GM21423 (cell line): ENCODE measurements around the gene CTCFL.
"Not testable (repeated sequence)": the region's sequence is repeated elsewhere in the genome, so short reads cannot be mapped to it uniquely, and the experiment has no call there.

Source experiments
- ATAC-seq: cut with Tn5 transposase; IDR thresholded peaks from one replicate; pipeline ENCODE4 v1.9.1; 2021; ENCODE audit warnings: mild to moderate bottlenecking, moderate library complexity; ENCODE audit not compliant: unreplicated experiment

CTCFL gene

DNA sequence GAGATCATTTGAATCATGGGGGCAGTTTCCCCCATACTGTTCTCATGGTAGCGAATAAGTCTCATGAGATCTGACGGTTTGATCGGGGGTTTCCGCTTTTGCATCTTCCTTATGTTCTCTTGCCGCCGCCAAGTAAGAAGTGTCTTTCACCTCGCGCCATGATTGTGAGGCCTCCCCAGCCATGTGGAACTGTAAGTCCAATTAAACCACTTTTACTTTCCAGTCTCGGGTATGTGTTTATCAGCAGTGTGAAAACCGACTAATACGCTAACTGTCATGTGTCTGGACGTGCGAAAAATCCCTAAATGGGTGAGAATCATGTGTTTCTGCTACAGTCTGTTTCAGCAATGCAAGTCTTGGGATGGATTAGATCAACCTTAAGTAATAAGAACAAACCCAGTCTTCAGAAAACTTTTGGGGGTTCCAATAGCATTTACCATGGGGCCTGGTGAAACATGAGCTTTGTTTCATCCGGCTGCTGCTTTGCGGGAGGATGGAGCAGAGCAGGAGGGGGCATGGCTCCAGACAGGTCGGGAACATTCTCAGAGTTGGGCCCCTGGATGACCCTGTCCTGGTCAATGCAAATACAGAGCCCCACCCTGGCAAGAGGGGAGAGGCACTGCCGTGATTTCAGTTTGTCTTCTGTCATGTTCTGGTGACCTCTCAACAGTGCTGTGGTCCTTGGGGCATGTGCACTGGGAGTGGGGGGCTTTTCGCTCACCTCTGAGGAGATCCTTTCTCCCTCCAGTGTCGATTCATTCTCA lies 41.5 kb downstream of the CTCFL start:
- no peak for ATAC-seq

DNA sequence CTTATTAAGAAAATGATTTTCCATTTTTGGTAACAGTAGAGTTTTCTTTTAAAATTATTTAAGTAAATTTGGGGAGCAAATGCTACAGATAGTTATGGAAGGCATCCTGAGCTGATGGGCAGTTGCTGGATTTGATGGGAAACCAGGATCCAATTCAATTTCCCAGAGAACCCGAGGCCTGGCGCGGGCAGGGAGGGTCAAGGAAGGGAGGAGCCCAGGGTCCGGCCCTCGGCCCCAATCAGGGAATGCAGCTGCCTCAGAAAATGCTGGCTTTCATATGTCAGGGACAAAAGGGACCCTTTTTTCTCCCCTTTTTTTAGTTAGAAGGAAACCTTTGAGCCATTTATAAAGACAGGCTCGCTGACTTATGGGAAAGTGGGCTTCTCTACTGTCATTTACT lies 42.1 kb downstream of the CTCFL start:
- no peak for ATAC-seq

DNA sequence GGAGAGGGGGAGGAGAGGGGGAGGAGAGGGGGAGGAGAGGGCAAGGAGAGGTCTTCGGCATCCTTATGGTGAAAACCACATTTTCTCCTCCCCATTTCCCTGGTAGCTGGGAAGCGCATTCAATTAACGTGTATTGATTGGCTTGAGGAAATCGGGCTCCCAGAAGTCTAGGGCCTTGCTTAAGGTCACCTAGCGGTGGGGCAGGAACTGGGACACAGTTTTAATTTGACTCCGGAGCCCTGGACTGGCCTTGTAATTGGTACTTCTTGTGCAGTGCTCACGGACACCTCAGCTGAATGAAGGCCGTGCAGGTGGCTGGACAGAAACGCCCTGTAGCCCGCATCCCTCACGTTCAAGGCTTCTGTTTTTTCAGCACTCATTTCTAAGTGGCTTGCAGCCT lies 42.8 kb downstream of the CTCFL start:
- ATAC-seq: no peak

DNA sequence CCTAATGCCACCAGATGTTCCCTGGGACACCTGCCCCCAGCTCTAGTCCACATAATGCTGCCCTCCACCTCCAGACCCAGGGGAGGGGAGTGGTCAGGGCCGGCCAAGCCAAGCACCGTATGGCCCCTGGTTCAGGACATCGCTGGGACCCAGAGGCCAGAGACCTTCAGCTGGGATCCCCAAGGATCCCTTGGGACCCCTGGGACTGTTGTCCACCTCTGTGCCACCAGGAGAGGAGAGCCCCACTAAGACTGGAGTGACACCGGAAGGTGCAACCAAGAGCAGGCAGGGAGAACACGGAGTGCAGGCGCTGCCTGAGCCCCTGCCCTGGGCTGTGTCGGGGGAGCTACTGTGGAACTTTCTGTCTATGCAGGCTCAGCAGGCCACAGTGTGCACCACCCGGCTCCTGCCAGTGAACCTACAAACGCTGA lies 43.6 kb downstream of the CTCFL start:
- peak; percentile 22 for ATAC-seq

DNA sequence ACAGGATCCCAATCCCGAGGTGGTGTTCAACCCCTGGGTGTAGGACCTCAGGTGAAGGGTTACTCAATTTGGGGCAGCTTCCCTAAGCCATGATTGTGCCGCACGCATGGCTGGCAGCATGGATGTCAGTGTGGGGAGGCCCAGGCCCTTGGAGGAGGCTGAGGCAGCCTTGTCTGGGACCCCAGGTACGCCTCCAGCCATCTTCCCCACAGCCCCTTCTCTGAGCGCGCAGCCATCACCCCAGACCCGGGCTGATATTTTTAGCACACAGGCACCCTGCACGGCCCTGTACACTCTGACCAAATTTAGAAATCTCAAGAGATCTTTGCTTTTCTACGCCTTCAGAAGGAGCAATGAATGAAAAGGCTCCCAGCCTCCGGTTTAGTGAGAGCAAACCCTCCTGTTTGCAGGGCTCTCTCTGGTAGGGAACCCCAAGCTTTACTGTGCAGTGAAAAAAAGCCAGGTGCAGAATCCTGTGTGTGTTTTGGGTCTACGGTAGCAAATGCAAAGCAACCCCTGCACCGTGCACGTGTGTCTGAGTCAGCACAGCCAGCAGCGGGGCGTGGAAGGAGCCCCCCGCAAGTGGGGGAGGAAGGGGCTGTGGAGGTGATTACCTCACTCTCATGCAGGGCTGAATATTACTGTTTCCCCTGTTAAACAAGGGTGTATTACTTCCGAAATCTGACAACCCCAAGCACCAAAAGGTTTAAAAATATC lies 44.3 kb downstream of the CTCFL start:
- peak; percentile 67 for ATAC-seq

DNA sequence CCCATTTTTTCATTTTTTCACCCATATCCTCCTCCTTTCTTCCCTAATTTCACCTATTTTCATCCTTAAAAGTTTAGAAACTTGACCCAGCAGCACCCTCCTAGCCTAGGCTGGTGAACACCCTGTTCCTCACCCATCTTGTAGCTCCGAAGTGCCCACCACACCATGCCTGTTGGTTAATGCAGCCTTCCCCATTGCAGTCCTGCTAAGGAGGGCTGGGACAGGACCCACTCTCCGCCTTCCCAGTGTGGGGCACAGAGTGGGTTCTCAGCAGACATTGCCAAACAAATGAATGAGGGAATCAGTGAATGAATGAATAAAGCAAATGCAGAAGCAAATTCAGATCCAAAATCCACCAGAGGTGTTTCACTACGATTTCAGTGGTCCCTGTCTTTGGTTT lies 45.7 kb downstream of the CTCFL start:
- ATAC-seq: no peak

DNA sequence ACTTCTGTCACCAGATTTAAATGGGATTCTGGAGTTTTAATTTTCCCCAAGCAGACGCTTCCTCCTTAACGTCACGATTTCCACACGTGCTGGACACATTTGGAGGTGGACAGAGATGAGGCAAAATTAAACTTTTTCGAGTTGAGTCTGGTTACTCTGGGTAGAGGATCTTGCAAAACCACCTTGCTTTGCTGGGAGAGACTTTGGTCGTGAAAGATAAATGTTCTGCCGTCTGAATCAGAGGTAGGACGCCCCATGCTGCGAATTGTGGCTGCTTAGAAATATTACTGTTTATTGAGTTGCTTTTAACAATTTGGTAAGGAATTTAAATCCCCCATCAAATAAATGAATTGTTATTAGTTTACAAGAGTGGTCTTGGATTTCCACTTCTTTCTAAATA lies 46.8 kb downstream of the CTCFL start:
- ATAC-seq: no peak

DNA sequence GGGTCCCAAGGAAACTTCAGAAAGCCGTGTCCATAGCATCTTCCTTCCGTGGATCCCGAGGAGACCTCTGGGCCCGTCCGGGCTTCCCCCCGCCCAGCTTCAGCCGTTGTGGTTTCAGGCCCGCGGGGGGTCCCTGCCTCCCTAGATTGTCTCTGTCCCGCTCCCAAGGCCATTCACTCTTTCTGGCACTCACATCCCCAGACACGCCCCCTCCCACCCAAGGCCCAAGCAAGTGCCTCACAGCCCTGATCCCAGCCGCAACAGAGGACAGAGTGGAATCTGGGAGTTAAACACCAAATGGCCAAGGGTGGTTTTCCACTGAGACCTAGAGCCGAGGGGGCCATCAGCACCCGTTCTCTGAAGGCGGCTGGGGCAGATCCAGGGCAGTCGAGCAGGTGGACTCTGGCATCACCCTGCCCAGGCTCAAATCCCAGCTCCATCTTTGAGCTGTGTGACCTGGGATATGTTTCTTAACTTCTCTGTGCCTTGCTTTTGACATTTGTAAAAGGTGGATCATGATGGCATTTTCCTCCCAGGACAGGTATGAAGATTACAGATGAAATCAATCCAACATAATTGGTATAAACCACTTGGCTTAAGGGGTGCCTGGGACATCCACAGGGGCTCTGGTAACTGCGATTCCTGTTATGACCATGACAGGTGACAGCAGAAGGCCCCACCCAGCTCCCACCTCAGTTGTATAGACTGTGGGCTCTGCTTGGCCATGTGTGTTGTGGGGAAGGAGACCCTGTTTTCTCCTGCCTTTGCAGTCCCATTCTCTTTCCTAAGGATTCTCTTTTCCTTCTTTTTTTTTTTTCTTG lies 48.1 kb downstream of the CTCFL start:
- no peak for ATAC-seq

DNA sequence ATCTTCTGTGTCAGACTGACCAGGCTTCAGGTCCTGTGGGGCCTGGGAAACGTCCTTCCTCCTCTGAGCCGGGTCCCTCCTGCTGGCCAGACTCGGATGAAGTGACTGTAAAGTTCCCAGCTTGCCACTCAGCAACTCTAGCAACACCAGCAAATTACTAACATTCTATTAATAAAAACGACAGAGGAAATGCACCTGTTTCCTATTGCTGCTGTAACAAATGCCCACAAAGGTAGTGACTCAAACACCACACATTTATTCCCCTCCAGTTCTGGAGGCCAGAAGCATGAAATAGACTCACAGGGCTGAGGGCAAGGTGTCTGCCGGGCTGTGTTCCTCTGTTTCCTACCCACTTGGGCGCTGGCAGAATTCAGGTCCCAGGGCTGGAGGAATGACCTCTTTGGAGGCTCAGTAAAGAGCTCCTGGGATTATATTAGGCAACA lies 48.8 kb downstream of the CTCFL start:
- ATAC-seq: peak; percentile 36

DNA sequence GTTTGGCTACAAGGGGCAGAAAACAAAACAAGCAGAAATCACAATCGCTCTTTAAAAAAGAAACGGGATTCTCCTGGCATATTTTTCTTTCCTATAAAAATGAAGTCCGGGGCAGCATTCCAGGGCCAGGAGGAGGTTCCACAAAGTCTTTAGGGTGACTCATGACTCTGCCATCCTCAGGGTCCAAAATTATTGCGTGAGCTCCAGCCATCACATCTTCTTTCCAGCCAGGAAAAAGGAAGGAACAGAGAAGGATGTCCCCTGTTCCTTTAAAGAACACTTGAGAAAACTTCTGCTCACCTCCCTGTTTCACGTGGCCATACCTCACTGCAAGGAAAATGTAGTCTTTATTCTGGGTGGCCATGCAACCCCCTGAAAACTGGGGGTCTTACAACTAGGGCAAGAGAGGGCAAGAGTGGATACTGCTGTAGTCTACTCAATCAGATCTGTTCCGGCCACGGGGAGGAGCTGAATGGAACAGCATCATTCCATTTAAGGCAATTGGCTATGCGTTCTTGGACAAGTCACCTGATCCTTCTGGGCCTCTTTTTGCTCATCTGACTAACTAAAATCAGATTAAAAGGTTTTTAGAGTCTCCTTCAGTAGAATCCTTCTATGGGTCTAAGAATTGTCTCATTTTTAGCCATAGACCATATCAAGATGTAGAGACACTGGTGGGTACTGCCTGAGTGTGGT lies 49.4 kb downstream of the CTCFL start:
- ATAC-seq: no peak

DNA sequence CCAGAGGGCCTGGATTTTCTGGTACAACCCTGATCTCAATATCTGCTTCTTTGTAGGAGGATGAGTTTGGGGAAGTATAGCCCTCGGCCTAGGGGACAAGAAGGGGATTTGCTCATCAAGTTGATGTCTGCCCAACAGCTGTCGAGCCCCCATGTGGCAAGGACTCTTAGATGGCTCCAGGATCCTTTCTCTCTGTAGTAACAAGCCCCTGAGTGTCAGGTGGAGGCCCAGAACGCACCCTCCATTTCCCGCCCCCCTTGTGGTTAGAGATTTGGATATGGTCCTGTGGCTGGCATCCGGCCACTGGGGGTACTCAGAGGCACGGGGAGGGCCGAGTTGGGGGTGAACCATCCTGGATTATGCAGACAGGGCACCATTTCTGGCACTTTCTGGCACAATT lies 50.1 kb downstream of the CTCFL start:
- ATAC-seq: no peak

DNA sequence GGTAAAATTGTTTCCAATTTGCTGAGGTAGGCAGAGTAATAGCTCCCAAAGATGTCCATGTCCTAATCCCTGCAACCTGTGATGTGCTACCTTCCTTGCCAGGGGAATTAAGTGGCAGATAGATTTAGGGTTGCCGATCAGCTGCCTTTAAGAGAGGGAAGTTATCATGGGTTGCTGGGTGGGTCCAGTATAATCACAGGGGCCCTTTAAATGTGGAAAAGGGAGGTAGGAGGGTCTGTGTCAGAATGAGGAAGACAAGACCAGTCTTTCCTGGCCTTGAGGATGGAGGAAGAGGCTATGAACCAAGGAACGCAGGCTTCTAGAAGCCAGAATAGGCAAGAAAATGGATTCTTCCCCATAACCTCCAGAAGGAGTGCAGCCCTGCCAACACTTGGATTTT lies 50.7 kb downstream of the CTCFL start:
- no peak for ATAC-seq

DNA sequence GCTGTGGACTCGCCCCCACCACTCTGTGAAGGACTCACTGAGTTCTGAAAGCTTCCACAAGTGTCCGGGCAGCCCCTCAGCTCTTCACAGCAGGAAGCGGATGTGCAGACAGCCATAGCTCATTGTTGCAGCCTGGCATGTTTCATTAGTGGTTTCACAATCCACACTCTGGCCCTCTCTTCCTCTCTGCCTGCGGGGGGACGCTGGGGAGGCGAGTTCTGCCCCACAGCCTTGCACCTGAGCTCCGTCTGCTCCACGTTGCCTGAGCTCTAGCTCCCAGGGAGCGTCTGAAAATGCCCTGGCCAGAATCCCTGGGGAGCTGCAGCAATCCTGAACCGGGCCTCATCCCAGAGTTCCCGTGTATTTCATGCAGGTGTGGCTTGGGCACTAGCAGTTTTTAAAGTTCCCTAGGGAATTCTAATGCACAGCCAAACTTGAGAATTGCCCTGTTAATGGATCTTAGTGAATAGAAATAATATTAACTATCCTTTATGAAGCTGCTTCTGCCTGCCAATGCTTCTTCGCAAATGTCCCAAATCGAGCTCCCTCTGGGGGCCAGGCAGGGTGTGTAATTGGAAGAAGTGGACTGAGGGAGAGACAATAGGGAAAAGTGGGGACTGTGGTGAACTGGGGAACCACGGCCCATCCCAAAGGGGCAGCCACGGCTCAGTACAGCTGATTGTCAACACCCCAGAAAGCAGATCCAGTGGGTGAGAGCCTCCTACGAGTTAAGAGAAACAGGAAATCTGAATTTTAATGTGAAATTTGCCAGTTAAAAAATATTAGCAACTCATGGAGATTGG lies 51.5 kb downstream of the CTCFL start:
- peak; percentile 61 for ATAC-seq

DNA sequence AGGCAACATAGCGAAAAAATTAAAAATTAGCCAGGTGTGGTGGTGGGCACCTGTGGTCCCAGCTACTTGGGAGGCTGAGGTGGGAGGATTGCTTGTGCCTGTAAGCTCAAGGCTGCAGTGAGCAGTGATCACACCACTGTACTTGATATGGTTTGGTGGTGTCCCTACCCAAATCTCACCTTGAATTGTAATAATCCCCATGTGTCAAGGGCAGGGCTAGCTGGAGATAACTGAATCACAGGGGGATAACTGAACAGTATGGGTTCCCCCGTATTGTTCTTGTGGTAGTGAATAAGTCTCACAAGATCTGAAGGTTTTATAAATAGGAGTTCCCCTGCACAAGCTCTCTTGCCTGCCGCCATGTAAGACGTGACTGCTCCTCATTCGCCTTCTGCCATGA lies 52.5 kb downstream of the CTCFL start:
- not testable (repeated sequence) for ATAC-seq

DNA sequence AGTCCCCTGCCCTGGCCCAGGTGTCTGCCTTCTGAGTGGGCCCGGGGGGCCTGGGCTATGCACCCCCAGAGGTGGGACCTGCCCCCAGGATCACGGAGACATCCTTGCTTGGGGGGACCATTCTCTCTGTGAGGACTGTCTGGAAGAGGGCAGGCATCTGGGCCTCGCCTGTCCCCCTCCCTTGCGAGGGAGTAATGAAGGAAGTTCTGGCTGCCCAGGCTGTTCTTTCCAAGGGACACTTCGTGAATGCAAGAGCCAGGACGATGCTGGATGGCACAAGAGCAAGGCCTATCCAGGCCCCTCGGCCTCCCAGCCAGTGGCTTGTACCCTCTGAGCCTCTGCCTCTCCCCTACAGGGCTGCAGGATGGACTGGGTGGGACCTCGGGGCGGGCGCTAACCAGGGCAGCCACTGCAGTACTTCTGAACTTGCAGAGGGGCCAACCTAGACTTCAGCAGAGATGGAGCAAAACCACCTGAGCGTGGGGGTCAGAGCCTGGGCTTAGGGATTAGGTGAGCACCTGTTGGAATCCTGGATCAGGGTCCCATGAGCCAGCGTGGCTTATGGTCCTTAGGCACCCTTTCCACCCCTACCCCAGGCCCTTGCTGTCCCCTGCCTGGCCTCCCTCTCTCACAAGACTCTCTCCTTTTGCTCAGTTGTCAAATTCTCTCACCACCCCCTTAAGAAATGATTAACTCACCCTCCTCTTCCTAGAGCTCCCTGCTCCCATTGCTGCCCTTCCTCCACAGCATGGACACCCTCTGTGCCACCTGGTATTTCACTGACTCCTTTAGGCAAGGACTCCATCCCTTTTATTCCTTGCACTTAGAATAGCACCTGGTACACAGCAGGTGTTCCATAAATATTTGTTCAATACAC lies 53.2 kb downstream of the CTCFL start:
- ATAC-seq: no peak

DNA sequence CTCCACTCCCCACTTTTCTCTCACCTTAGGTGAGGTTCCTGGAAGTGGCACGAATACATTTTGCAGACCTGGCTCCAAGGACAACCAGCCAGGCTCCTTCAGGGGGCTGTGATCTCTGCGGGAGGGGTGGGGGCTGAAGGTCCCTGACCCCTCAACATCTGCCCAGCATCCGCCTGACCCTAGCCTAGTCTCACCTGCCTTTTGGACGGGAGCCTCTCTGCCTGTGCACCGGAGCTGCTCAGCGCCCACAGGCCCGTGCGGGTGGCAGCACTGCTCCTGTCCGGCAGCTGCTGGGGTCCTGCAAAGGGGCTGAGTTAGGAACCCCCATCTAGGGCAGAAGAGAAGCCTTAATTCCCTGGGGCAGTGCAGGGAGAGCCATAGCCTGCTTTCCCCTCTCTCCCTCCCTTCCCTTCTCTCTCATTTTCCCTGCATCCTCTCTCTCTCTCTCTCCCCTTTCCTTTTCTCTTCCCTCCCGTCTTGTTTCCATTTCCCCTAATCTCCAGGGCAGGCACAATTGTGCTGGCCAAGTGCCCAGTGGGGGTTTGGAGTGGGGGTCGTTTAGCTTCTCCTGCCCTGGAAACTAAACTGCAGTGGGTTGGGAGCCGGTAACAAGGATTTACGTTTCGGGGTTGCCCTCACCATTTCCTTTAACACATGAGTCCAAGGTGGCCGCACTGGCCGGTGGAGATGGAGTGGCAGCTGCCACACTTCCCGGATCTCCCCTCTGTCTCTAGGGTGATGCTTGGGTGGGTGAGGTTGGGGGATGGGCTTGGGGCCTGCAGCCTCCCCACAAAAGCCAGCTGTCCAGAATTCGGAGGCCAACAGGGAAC lies 54.1 kb downstream of the CTCFL start:
- no peak for ATAC-seq

DNA sequence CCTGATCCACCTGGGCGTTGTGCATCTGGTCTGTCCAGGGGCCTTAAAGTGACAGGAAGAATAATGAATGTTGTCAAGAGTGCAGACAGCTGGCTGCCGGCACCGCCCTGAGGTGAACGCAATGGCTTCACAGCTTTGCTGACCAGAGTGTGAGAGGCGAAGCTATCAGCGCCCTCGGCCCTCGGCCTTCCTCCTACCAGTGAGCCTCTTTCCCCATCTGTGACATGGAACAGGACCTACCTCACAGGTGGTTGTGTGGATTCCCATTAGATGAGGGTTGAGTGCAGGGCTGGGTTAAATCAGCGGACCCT lies 54.8 kb downstream of the CTCFL start:
- no peak for ATAC-seq

DNA sequence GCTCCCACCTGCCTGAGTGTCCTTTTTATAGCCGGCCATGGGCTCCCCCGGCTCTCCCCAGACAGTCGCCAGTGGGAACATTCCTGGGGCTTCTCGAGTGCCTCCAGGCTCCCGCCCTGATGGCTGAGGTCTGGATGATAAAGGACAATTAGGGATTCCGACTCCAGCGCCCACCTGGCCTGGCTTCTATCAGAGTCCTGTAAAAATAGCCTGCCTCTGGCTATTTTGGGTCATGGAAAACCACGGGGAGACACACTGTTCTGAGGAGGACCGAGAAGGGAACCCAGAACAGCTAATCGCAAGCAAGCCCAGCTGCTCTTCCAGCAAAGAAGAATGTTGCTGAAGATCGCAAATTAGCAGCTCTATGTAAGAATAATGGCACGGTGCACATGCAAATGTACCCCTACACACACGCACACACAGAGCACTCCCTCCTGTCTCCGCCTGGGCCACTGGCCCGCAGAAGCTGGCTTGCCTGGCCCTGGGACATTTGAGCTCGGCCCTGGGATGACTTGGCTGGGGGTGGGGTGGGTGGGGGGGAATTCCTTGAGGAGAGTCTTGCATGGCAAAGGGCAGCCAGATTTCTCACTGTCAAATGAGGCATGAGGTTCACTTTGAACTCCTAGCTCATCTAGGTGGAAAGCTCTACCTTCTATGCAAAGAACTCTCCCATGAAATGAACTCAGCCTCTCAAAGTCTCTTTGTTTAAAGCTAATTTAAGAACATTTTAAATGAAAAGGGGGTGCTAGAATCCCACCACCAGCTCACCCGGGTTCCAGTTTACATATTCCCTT lies 55.3 kb downstream of the CTCFL start:
- no peak for ATAC-seq
